ENCODE measurements around the gene SIL1. TPM values are rescaled to one million over a fixed set of nuclear protein-coding genes. Genes with fewer than 3 reads are reported as not detected.

The SIL1 gene
- polyA plus RNA-seq, 3 donors = 25.4 to 35.1 (median 27.9) TPM

DNA sequence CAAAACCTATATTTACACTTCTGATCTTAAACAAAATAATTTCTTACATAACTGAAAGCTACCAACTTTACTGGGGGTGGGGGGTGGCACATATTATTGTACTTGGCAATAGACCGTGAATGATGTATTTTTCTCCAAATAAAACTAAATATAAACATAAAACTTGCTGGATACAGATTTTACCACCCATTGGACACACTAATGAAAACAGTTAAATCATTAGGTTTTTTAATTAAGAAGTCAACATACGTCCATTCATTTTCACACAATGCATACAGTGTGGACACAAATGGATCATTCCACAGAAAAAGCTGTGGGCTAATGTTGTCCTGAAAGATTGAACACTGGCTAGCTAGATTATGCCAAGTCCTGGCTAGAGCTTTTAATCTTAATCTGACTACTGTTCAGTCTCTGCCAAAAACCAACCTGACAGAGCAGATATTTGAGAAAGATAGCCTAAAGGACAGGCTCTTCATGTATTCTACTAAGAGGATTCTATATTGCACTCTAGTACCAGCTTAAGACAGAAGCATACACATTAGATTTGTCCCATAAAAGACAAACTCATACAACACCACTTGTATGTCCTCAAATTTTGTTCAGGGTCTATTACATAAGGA is 118.1 kb downstream of the SIL1 start:
- Histone ChIP-seq H2AFZ (ENCODE audit: insufficient read depth, low read depth, low read length, poor library complexity, severe bottlenecking) (no peak overlapping the region), H3K9me3 (replicated peaks in 1 of 2; ENCODE audit: control insufficient read depth in 1 of 2, insufficient read depth in 1 of 2, low read length in 2 of 2) (no peaks in the 10 kb centered on the region), H4K20me1 (ENCODE audit: insufficient read depth, low read length) (no peaks in the 10 kb centered on the region), H3K27me3 (ENCODE audit: control insufficient read depth in 2 of 2, insufficient read depth in 2 of 2, low read length in 2 of 2) (no peaks in the 10 kb centered on the region), H3K79me2 (ENCODE audit: insufficient read depth, low read length) (no peaks in the 10 kb centered on the region), H3K9ac (ENCODE audit: insufficient read depth, low read length, poor library complexity, severe bottlenecking) (no peak overlapping the region), H3K4me3 (replicated peaks in 1 of 3; ENCODE audit: low read depth in 2 of 3, low read length in 3 of 3) (no peak overlapping the region), H3K36me3 (replicated peaks in 1 of 2; ENCODE audit: control insufficient read depth in 1 of 2, insufficient read depth in 2 of 2, low read length in 2 of 2) (no peaks in the 10 kb centered on the region), H3K27ac (ENCODE audit: low read depth in 1 of 2, low read length in 2 of 2) (no peak overlapping the region), H3K4me2 (replicated peaks; ENCODE audit: extremely low read depth, low read length, poor library complexity, severe bottlenecking) (no peak overlapping the region), H3K4me1 (ENCODE audit: control insufficient read depth in 1 of 2, insufficient read depth in 2 of 2, low read length in 2 of 2) (peaks cover 12 to 14% of the 10 kb centered on the region in 2 donors)
- peaks cover 23% of the 10 kb centered on the region for H3K4me1 Mint-ChIP-seq
- no CpG with 5 or more reads among the region's 2 CpGs for WGBS (ENCODE audit: insufficient coverage)
- no peaks in the 10 kb centered on the region for H3K9me3 Mint-ChIP-seq
- DNase-seq = no peak
- no peak overlapping the region for H3K27ac Mint-ChIP-seq
- no peaks in the 10 kb centered on the region for H3K27me3 Mint-ChIP-seq (ENCODE audit: low read depth in 3 of 3)
- intact Hi-C loops (cut with micrococcal nuclease) = no loop called here
- H3K4me3 Mint-ChIP-seq = no peak overlapping the region
- peaks cover 1 to 2% of the 10 kb centered on the region in 2 donors for H3K36me3 Mint-ChIP-seq
- TF ChIP-seq, protein P1, sequence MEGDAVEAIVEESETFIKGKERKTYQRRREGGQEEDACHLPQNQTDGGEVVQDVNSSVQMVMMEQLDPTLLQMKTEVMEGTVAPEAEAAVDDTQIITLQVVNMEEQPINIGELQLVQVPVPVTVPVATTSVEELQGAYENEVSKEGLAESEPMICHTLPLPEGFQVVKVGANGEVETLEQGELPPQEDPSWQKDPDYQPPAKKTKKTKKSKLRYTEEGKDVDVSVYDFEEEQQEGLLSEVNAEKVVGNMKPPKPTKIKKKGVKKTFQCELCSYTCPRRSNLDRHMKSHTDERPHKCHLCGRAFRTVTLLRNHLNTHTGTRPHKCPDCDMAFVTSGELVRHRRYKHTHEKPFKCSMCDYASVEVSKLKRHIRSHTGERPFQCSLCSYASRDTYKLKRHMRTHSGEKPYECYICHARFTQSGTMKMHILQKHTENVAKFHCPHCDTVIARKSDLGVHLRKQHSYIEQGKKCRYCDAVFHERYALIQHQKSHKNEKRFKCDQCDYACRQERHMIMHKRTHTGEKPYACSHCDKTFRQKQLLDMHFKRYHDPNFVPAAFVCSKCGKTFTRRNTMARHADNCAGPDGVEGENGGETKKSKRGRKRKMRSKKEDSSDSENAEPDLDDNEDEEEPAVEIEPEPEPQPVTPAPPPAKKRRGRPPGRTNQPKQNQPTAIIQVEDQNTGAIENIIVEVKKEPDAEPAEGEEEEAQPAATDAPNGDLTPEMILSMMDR (IDR thresholded peaks at IDR 0.05) = no peak

GRCh38 chr5:139079225-139079990 is 118.8 kb downstream of the SIL1 start:
- Mint-ChIP-seq H3K4me1 (peaks cover 30% of the 10 kb centered on the region), H3K36me3 (peaks cover 1 to 2% of the 10 kb centered on the region in 2 donors), H3K9me3 (no peaks in the 10 kb centered on the region), H3K27me3 (ENCODE audit: low read depth in 3 of 3) (no peaks in the 10 kb centered on the region), H3K27ac (no peak overlapping the region), H3K4me3 (no peak overlapping the region)
- Histone ChIP-seq H4K20me1 (ENCODE audit: insufficient read depth, low read length) (no peaks in the 10 kb centered on the region), H3K4me1 (ENCODE audit: control insufficient read depth in 1 of 2, insufficient read depth in 2 of 2, low read length in 2 of 2) (peaks cover 18 to 21% of the 10 kb centered on the region in 2 donors), H3K79me2 (ENCODE audit: insufficient read depth, low read length) (no peaks in the 10 kb centered on the region), H2AFZ (ENCODE audit: insufficient read depth, low read depth, low read length, poor library complexity, severe bottlenecking) (no peak overlapping the region), H3K27ac (ENCODE audit: low read depth in 1 of 2, low read length in 2 of 2) (no peak overlapping the region), H3K9ac (ENCODE audit: insufficient read depth, low read length, poor library complexity, severe bottlenecking) (no peak overlapping the region), H3K9me3 (replicated peaks in 1 of 2; ENCODE audit: control insufficient read depth in 1 of 2, insufficient read depth in 1 of 2, low read length in 2 of 2) (no peaks in the 10 kb centered on the region), H3K4me2 (replicated peaks; ENCODE audit: extremely low read depth, low read length, poor library complexity, severe bottlenecking) (no peak overlapping the region), H3K27me3 (ENCODE audit: control insufficient read depth in 2 of 2, insufficient read depth in 2 of 2, low read length in 2 of 2) (no peaks in the 10 kb centered on the region), H3K4me3 (replicated peaks in 1 of 3; ENCODE audit: low read depth in 2 of 3, low read length in 3 of 3) (no peak overlapping the region), H3K36me3 (replicated peaks in 1 of 2; ENCODE audit: control insufficient read depth in 1 of 2, insufficient read depth in 2 of 2, low read length in 2 of 2) (no peaks in the 10 kb centered on the region)
- WGBS (ENCODE audit: insufficient coverage) = no CpG with 5 or more reads among the region's 1 CpG
- TF ChIP-seq, protein P1 (IDR thresholded peaks at IDR 0.05) = no peak
- DNase-seq = no peak
- intact Hi-C loops (cut with micrococcal nuclease) = no loop called here

Data from CD14-positive monocyte (primary cell).